ENCODE data around the gene OCA2. TPM values are rescaled to one million over a fixed set of nuclear protein-coding genes. Genes with fewer than 3 reads are reported as not detected.

Gene OCA2
- total RNA-seq, 1 donor from 2014 or later: 0.25 TPM

DNA sequence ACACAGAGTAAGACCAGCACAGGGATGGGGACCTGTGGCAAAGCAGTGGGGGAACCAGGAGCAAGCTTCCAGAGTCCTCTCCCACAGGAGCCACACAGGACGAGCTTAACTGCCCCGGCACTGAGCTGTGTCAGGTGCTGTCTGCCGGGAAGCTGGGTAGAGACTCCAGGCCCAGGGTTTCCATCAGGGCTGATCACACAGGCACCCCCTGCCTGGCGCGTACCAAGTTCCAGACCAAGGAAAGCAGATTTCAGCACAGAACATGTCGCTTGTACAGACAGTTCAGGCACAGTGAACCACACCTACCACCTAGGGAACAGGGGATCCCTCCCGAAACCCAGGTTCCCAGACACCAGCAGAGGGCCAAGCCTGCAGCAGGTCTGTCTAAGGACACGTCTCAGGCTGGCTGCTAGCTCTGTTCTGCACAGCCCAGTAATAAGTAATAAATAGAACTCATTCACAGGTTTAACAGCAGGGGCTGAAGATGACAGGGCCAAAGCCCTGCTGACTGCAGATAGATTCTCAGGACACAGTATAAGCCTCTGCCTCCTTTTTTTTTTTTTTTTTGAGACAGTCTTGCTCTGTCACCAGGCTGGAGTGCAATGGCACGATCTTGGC lies 30.2 kb upstream of the OCA2 start:
- no peaks in the 10 kb centered on the region for H3K9me3 ChIP-seq
- H3K27ac ChIP-seq: no peak overlapping the region
- no peak for TF ChIP-seq POLR2A (IDR thresholded peaks at IDR 0.05)
- no peak for DNase-seq (ENCODE audit: extremely low spot score in 2 of 2)
- H3K27me3 ChIP-seq: no peaks in the 10 kb centered on the region
- no peak overlapping the region for H3K4me3 ChIP-seq
- peaks cover 0 to 25% of the 10 kb centered on the region in 2 donors for H3K36me3 ChIP-seq
- H3K4me1 ChIP-seq: no peaks in the 10 kb centered on the region
- intact Hi-C loops (cut with DNase I): no loop called here

DNA sequence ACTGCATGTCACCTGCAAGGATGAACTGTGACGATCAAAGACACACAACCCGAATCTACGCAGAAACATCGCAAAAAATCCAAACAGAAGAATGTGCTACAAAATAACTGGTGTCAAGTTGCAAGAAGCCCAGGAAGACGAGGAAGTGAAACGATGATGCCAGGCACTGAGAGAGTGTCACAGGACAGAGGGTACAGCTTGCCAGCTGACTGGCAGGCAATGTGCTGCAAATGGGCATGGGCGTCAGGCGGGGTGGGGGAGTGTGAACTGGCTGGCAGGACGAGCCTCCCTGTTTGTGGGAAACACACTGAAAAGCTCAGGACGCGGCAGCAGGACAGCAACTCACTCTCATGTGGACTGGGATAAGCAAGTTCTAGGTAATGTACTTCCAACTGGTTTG lies 28.9 kb upstream of the OCA2 start:
- peaks cover 0 to 32% of the 10 kb centered on the region in 2 donors for H3K36me3 ChIP-seq
- H3K27me3 ChIP-seq: no peaks in the 10 kb centered on the region
- no peak for DNase-seq (ENCODE audit: extremely low spot score in 2 of 2)
- no peak overlapping the region for H3K4me3 ChIP-seq
- H3K9me3 ChIP-seq: no peaks in the 10 kb centered on the region
- intact Hi-C loops (cut with DNase I): no loop called here
- no peak for TF ChIP-seq POLR2A (IDR thresholded peaks at IDR 0.05)
- no peaks in the 10 kb centered on the region for H3K4me1 ChIP-seq
- H3K27ac ChIP-seq: no peak overlapping the region

DNA sequence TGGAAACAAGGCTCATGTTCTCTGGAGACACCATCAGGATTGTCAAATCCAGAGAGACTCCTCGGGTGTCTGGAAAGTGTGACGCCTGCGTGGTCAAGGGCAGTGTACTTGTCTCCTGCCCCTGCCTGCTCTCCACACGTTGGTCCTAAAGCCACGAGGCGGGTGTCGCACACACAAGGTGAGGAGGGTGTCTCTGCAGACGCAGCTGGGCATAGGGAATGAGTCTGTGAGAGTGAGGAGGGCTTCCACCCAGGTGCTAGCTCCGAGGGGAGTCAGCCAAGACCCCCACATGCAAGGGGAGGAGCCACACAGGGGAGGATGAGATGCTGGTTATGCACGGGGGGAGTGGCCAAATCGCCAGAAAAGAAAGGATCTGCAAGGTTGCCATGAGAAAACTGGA lies 27.9 kb upstream of the OCA2 start:
- Histone ChIP-seq H3K27me3 (no peaks in the 10 kb centered on the region), H3K27ac (no peak overlapping the region), H3K4me3 (no peak overlapping the region), H3K36me3 (peaks cover 0 to 27% of the 10 kb centered on the region in 2 donors), H3K9me3 (no peaks in the 10 kb centered on the region), H3K4me1 (no peaks in the 10 kb centered on the region)
- TF ChIP-seq POLR2AphosphoS5 (IDR thresholded peaks at IDR 0.05; ENCODE audit: insufficient read depth in 1 of 2, low read depth in 1 of 2) (no peak), POLR2A (IDR thresholded peaks at IDR 0.05) (no peak)
- TF ChIP-seq, protein P1, sequence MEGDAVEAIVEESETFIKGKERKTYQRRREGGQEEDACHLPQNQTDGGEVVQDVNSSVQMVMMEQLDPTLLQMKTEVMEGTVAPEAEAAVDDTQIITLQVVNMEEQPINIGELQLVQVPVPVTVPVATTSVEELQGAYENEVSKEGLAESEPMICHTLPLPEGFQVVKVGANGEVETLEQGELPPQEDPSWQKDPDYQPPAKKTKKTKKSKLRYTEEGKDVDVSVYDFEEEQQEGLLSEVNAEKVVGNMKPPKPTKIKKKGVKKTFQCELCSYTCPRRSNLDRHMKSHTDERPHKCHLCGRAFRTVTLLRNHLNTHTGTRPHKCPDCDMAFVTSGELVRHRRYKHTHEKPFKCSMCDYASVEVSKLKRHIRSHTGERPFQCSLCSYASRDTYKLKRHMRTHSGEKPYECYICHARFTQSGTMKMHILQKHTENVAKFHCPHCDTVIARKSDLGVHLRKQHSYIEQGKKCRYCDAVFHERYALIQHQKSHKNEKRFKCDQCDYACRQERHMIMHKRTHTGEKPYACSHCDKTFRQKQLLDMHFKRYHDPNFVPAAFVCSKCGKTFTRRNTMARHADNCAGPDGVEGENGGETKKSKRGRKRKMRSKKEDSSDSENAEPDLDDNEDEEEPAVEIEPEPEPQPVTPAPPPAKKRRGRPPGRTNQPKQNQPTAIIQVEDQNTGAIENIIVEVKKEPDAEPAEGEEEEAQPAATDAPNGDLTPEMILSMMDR (IDR thresholded peaks at IDR 0.05): no peak
- no peak for DNase-seq (ENCODE audit: extremely low spot score in 2 of 2)
- intact Hi-C loops (cut with DNase I): no loop called here

DNA sequence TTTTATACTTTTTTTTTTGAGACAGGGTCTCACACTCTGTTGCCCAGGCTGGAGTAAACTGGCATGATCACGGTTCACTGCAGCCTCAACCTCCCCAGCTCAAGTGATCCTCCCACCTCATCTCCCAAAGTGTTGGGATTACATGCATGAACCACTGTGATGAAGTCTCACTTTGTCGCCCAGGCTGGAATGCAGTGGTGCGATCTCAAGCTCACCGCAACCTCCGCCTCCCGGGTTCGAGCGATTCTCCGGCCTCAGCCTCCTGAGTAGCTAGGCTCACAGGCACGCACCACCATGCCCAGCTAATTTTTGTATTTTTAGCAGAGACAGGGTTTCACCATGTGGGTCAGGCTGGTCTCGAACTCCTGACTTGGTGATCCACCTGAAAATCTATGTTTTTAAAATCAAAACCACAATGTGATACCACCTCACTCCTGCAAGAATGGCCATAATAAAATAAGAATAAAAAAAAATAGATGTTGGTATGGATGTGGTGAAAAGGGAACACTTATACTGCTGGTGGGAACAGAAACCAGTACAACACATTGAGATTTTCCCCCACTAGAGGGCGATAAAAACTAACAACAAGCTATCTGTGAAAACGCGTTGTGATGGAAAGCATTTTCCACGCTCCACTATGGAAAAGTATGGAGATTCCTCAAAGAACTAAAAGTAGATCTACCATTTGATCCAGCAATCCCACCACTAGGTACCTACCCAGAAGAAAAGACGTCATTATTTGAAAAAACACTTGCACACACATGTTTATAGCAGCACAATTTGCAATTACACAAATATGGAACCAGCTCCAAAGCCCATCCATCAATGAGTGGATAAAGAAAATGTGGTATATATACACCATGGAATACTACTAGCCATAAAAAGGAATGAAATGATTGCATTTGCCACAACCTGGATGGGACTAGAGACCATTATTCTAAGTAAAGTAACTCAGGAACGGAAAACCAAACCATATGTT lies 26.8 kb upstream of the OCA2 start:
- Histone ChIP-seq H3K27me3 (no peaks in the 10 kb centered on the region), H3K4me3 (no peak overlapping the region), H3K9me3 (no peaks in the 10 kb centered on the region), H3K36me3 (peaks cover 0 to 23% of the 10 kb centered on the region in 2 donors), H3K27ac (no peak overlapping the region), H3K4me1 (no peaks in the 10 kb centered on the region)
- intact Hi-C loops (cut with DNase I): no loop called here
- TF ChIP-seq, protein P1 (IDR thresholded peaks at IDR 0.05): peak in 1 of 3 experiments; percentile 53
- TF ChIP-seq POLR2AphosphoS5 (IDR thresholded peaks at IDR 0.05; ENCODE audit: insufficient read depth in 1 of 2, low read depth in 1 of 2): no peak
- DNase-seq (ENCODE audit: extremely low spot score in 2 of 2): no peak

DNA sequence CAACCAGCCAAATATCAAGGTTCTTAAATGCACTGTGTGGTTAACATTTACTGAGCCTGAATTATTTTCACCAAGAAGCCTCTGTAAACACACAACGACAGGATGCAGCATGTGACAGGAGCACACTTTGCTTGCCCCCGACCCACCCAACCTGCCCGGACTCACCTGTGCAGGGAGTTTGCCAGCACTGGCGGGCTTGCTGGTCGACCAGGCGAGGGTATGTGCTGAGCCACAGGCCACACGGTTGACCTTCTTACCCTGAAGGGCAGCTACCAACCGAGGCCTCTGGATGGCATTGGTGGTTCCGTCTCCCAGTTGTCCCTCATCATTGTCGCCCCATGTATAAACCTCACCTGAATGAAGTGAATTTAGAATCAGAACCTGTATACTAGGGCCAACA lies 25.7 kb upstream of the OCA2 start:
- intact Hi-C loops (cut with DNase I): no loop called here
- TF ChIP-seq POLR2AphosphoS5 (IDR thresholded peaks at IDR 0.05; ENCODE audit: insufficient read depth in 1 of 2, low read depth in 1 of 2) (no peak), POLR2A (IDR thresholded peaks at IDR 0.05) (no peak)
- TF ChIP-seq, protein P1 (IDR thresholded peaks at IDR 0.05): no peak
- H3K9me3 ChIP-seq: no peaks in the 10 kb centered on the region
- H3K36me3 ChIP-seq: peaks cover 0 to 26% of the 10 kb centered on the region in 2 donors
- no peaks in the 10 kb centered on the region for H3K27me3 ChIP-seq
- no peak for DNase-seq (ENCODE audit: extremely low spot score in 2 of 2)
- H3K4me3 ChIP-seq: no peak overlapping the region
- H3K27ac ChIP-seq: no peak overlapping the region
- H3K4me1 ChIP-seq: no peaks in the 10 kb centered on the region

All from vagina (tissue), 2 donors.